SK-N-SH treated with all-trans-retinoic acid at 6 μM for 48 hours (cell line): Measurements from ENCODE around the gene FARP1.

Source experiments
- CSRNP3 ChIP-seq: fragments of 250-450 bp; sonication (Bioruptor Pico); IDR thresholded peaks from 2 replicates; pipeline ENCODE4 v1.5.1; 2021; ENCODE audit warnings: mild to moderate bottlenecking, moderate library complexity
- PPARA ChIP-seq: fragments of 250-450 bp; sonication (Bioruptor Pico); IDR thresholded peaks from 2 replicates; pipeline ENCODE4 v1.5.0; 2020; ENCODE audit warnings: mild to moderate bottlenecking, borderline replicate concordance
- RARB ChIP-seq: fragments of 250-450 bp; sonication (Bioruptor Pico); IDR thresholded peaks from 2 replicates; pipeline ENCODE4 v1.8.0; 2021; ENCODE audit warnings: mild to moderate bottlenecking, moderate library complexity
- ZC3H10 ChIP-seq: fragments of 250-450 bp; sonication (Bioruptor Pico); IDR thresholded peaks from 2 replicates; pipeline ENCODE4 v1.5.1; 2021; ENCODE audit warnings: mild to moderate bottlenecking, moderate library complexity
- ZNF70 ChIP-seq: fragments of 450-650 bp; formaldehyde crosslinking; IDR thresholded peaks from 2 replicates; pipeline ENCODE4 v1.5.0; 2020; ENCODE audit warnings: mild to moderate bottlenecking, moderate library complexity
- ZNF8 ChIP-seq: fragments of 450-650 bp; formaldehyde crosslinking; IDR thresholded peaks from 2 replicates; pipeline ENCODE4 v1.5.0; 2020; ENCODE audit warnings: mild to moderate bottlenecking, moderate library complexity

GRCh38 chr13:98313922-98314292 is 171.0 kb downstream of the FARP1 start:
- TF ChIP-seq PPARA (no peak), ZC3H10 (CRISPR knock-in tag) (no peak), ZNF70 (CRISPR knock-in tag) (no peak), RARB (CRISPR knock-in tag) (no peak), CSRNP3 (CRISPR knock-in tag) (no peak), ZNF8 (CRISPR knock-in tag) (no peak)
